Panc1 (cell line): ENCODE measurements around the gene MYLK2. TPM values are rescaled to one million over a fixed set of nuclear protein-coding genes. Genes with fewer than 3 reads are reported as not detected.

Source experiments
- ATAC-seq: fragments of 200-7000 bp; cut with Tn5 transposase; 2 replicates; pipeline ENCODE4 v1.9.1; 2020; ENCODE audit warnings: mild to moderate bottlenecking, moderate library complexity
- BruUV-seq: library from RNA; stranded (reverse); fragments of 400-500 nt; replicated peaks from 2 replicates; lab custom pipeline; 2021; lab: Mats Ljungman, UMichigan
- CTCF ChIA-PET: fragments of 300-600 bp; sonication (Branson Sonifier 250); formaldehyde crosslinking; loops from one replicate; lab custom pipeline; 2022; ENCODE audit warnings: antibody characterized with exemption; lab: Charles Lee
- POLR2A ChIA-PET: fragments of 300-600 bp; sonication (Branson Sonifier 250); formaldehyde crosslinking; loops from one replicate; lab custom pipeline; 2022; ENCODE audit warnings: antibody characterized with exemption; lab: Charles Lee
- DNase-seq: peaks from one replicate; pipeline ENCODE4 v3.0.0-alpha.2; 2010; ENCODE audit warnings: low read depth, low spot score
- H3K27ac ChIP-seq: 2 replicates; pipeline ENCODE4 v1.5.1; 2011; ENCODE audit warnings: mild to moderate bottlenecking, low read length, inconsistent platforms
- H3K27me3 ChIP-seq: fragments of 200-500 bp; sonication (Bioruptor generic); 2 replicates; pipeline ENCODE4 v1.6.0; 2014; ENCODE audit warnings: low read length, inconsistent platforms; ENCODE audit not compliant: control insufficient read depth, insufficient read depth
- H3K36me3 ChIP-seq: fragments of 200-500 bp; sonication (Bioruptor generic); 2 replicates; pipeline ENCODE4 v1.5.1; 2014; ENCODE audit warnings: inconsistent platforms, mild to moderate bottlenecking, low read length, moderate library complexity; ENCODE audit not compliant: control insufficient read depth, insufficient read depth
- H3K4me1 ChIP-seq: 2 replicates; pipeline ENCODE4 v1.5.1; 2011; ENCODE audit warnings: inconsistent platforms, mild to moderate bottlenecking, low read length, moderate library complexity; ENCODE audit not compliant: control insufficient read depth, insufficient read depth
- H3K4me3 ChIP-seq, 2 experiments: 2 replicates each; pipeline ENCODE4 v1.5.1; 2011 to 2012; ENCODE audit warnings: low read depth in 2 of 2, low read length in 2 of 2, mild to moderate bottlenecking in 2 of 2, inconsistent platforms in 1 of 2, moderate library complexity in 1 of 2
- H3K9me3 ChIP-seq: fragments of 200-500 bp; sonication (Bioruptor generic); 2 replicates; pipeline ENCODE4 v1.5.1; 2014; ENCODE audit warnings: low read depth, mild to moderate bottlenecking, inconsistent platforms, low read length, moderate library complexity; ENCODE audit not compliant: control insufficient read depth, insufficient read depth
- CTCF ChIP-seq: fragments of 450-650 bp; IDR thresholded peaks from 2 replicates; pipeline ENCODE4 v1.5.1; 2017; ENCODE audit warnings: mild to moderate bottlenecking
- POLR2AphosphoS5 ChIP-seq: IDR thresholded peaks from 2 replicates; pipeline ENCODE4 v1.6.1; 2012; ENCODE audit warnings: mild to moderate bottlenecking, low read depth, low read length, moderate library complexity
- REST ChIP-seq, 2 experiments: IDR thresholded peaks; 2 replicates each; pipeline ENCODE4 v1.6.1; 2011 to 2012; ENCODE audit warnings: low read depth in 2 of 2, control low read depth in 1 of 2, low read length in 1 of 2, mild to moderate bottlenecking in 1 of 2, moderate library complexity in 1 of 2; ENCODE audit not compliant: insufficient read depth in 1 of 2
- SIN3A ChIP-seq: IDR thresholded peaks from 2 replicates; pipeline ENCODE4 v1.6.1; 2012; ENCODE audit warnings: low read depth, mild to moderate bottlenecking, low read length, moderate library complexity, borderline replicate concordance; ENCODE audit not compliant: insufficient read depth
- TCF7L2 ChIP-seq: IDR thresholded peaks from 2 replicates; pipeline ENCODE4 v1.6.1; 2011; ENCODE audit warnings: mild to moderate bottlenecking, low read depth, low read length, inconsistent platforms
- in situ Hi-C: cut with HindIII; loops from 2 replicates; pipeline ENCODE4 v1.10.0; 2016; ENCODE audit warnings: low sequenced_read_pairs, low pct_unique_long_range_greater_than_20kb
- intact Hi-C: fragments of 100-400 bp; cut with micrococcal nuclease; formaldehyde crosslinking; loops from one replicate; pipeline ENCODE4 v1.10.0; 2022; ENCODE audit not compliant: unreplicated experiment
- total RNA-seq: library from RNA; stranded (reverse); gene quantifications from one replicate; pipeline ENCODE4 v1.2.1, GENCODE V29; 2021; ENCODE audit not compliant: unreplicated experiment

The MYLK2 gene
- total RNA-seq, 1 experiment from 2014 or later: 0.87 TPM

- CTCF ChIA-PET: no interaction called here
- no TSS peak for BruUV-seq
- no peak for TF ChIP-seq POLR2AphosphoS5
- TF ChIP-seq CTCF: no peak
- TF ChIP-seq REST (IDR thresholded peaks at IDR 0.05; ENCODE audit: insufficient read depth in 1 of 2, low read depth in 2 of 2, low read length in 1 of 2): no peak
- TF ChIP-seq SIN3A: no peak
- TF ChIP-seq TCF7L2: no peak
- no peak overlapping the region for H3K27ac ChIP-seq
- DNase-seq (no peak), ATAC-seq (no peak)
- POLR2A ChIA-PET: no interaction called here
- H3K4me3 ChIP-seq: no peak overlapping the region
- H3K4me1 ChIP-seq: 0 out of 2 replicates have a peak, but pooled peaks cover 3% of the 10 kb centered on the region
- in situ Hi-C loops: no loop called here
- peaks cover 2% of the 10 kb centered on the region; the same call in 1 of the 2 replicates for H3K27me3 ChIP-seq
- H3K9me3 ChIP-seq: no peaks in the 10 kb centered on the region
- intact Hi-C loops: no loop called here
- no peaks in the 10 kb centered on the region for H3K36me3 ChIP-seq
These were observed 47.1 kb downstream of the MYLK2 start for GRCh38 chr20:31866221-31866620.

GRCh38 chr20:31868853-31869672, 49.9 kb downstream of the MYLK2 start:
- DNase-seq (no peak), ATAC-seq (no peak)
- ChIA-PET CTCF (interaction anchor here (0.7 kb wide), 1 partner anchor 17 kb away, joined by 8 read pairs; no protein-coding TSS in a partner anchor), POLR2A (no interaction called here)
- peak overlapping the region; percentile 52 to 66; a peak in 2 of 4 replicates for H3K4me3 ChIP-seq
- in situ Hi-C loops (no loop called here), intact Hi-C loops (no loop called here)
- no peak for TF ChIP-seq CTCF
- no peak for TF ChIP-seq SIN3A
- no peak for TF ChIP-seq REST (IDR thresholded peaks at IDR 0.05; ENCODE audit: insufficient read depth in 1 of 2, low read depth in 2 of 2, low read length in 1 of 2)
- TF ChIP-seq POLR2AphosphoS5: no peak
- no peak for TF ChIP-seq TCF7L2
- H3K9me3 ChIP-seq: no peaks in the 10 kb centered on the region
- no peaks in the 10 kb centered on the region for H3K36me3 ChIP-seq
- no peaks in the 10 kb centered on the region; the same call in 1 of the 2 replicates for H3K4me1 ChIP-seq
- H3K27ac ChIP-seq: peak overlapping the region; percentile 52
- H3K27me3 ChIP-seq: peaks cover 3% of the 10 kb centered on the region; the same call in 1 of the 2 replicates
- BruUV-seq: no TSS peak
